A549 (cell line): ENCODE results near the gene GOLM1.

ENCODE experiments used
- CEBPB ChIP-seq, 2 experiments: fragments of >200 bp in 1 of 2; sonication (Bioruptor Twin) in 1 of 2; formaldehyde crosslinking in 1 of 2; IDR thresholded peaks; 2 replicates each; pipeline ENCODE4 v1.6.1; 2012 to 2016
- CHD4 ChIP-seq: fragments of 200-600 bp; sonication (generic); IDR thresholded peaks from 2 replicates; pipeline ENCODE4 v1.6.1; 2016; ENCODE audit warnings: antibody characterized with exemption, mild to moderate bottlenecking, borderline replicate concordance
- CTCF ChIP-seq: fragments of >200 bp; sonication (Bioruptor Twin); formaldehyde crosslinking; IDR thresholded peaks from 3 replicates; pipeline ENCODE4 v1.5.1; 2016
- EP300 ChIP-seq, 2 experiments: fragments of >200 bp; sonication (Bioruptor Twin); formaldehyde crosslinking; IDR thresholded peaks; 2 replicates in 1 of 2; 3 replicates in 1 of 2; pipeline ENCODE4 v1.6.1; 2016 to 2017
- HDAC2 ChIP-seq: fragments of 200-600 bp; sonication (generic); IDR thresholded peaks from 2 replicates; pipeline ENCODE4 v1.6.1; 2016
- HOXA7 ChIP-seq: fragments of 250-450 bp; sonication (Bioruptor Pico); IDR thresholded peaks from 2 replicates; pipeline ENCODE4 v1.5.0; 2020; ENCODE audit warnings: mild to moderate bottlenecking, moderate library complexity
- MAX ChIP-seq: IDR thresholded peaks from 2 replicates; pipeline ENCODE4 v1.6.1; 2012
- NPAS2 ChIP-seq: fragments of 250-450 bp; sonication (Bioruptor Pico); IDR thresholded peaks from 2 replicates; pipeline ENCODE4 v1.8.0; 2022; ENCODE audit warnings: mild to moderate bottlenecking, moderate library complexity, borderline replicate concordance
- PHF8 ChIP-seq: fragments of 200-600 bp; sonication (generic); IDR thresholded peaks from 2 replicates; pipeline ENCODE4 v1.6.1; 2016; ENCODE audit warnings: low read depth, mild to moderate bottlenecking, antibody characterized with exemption, moderate library complexity, borderline replicate concordance
- POLR2A ChIP-seq: IDR thresholded peaks from 2 replicates; pipeline ENCODE4 v1.6.1; 2012; ENCODE audit warnings: mild to moderate bottlenecking, low read length
- REST ChIP-seq: fragments of 200-600 bp; sonication (generic); IDR thresholded peaks from 2 replicates; pipeline ENCODE4 v1.6.1; 2016; ENCODE audit warnings: antibody characterized with exemption, mild to moderate bottlenecking, moderate library complexity
- RNF2 ChIP-seq: fragments of 200-600 bp; sonication (generic); IDR thresholded peaks from 2 replicates; pipeline ENCODE4 v1.6.1; 2016; ENCODE audit warnings: low read depth, mild to moderate bottlenecking, antibody characterized with exemption, moderate library complexity, borderline replicate concordance
- SMC3 ChIP-seq: fragments of >200 bp; sonication (Bioruptor Twin); formaldehyde crosslinking; IDR thresholded peaks from 3 replicates; pipeline ENCODE4 v1.6.1; 2018; ENCODE audit warnings: inconsistent platforms
- ZSCAN20 ChIP-seq: fragments of 250-450 bp; sonication (Bioruptor Pico); IDR thresholded peaks from 2 replicates; pipeline ENCODE4 v1.8.0; 2022; ENCODE audit warnings: mild to moderate bottlenecking, moderate library complexity

DNA sequence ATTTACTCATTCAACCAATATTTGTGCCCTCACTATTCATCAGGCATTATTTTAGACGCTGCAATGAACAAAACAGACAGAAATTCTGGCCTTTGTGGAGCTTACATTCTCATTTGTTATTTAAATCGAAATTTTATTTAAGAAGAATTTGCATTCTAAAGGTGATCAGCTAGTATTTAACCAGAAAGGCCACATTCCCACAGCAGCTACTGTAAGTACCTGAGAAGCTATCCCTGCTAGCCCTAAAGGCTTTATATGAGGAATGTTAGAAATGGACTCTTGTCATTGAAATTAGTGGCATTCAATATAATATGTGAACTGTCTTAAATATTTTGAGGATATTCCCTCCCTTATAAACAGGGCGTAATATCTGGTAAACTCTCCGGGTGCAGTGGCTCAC, 35.0 kb upstream of the GOLM1 start:
- TF ChIP-seq CTCF (no peak), POLR2A (no peak), PHF8 (no peak), REST (no peak), CHD4 (no peak), HOXA7 (no peak), HDAC2 (no peak), CEBPB (IDR thresholded peaks at IDR 0.05) (no peak), ZSCAN20 (CRISPR knock-in tag) (no peak), RNF2 (no peak), NPAS2 (CRISPR knock-in tag) (no peak), EP300 (IDR thresholded peaks at IDR 0.05) (no peak), SMC3 (no peak), MAX (no peak)
